GM19324 (cell line): Measurements from ENCODE around the gene ANKRD53.
A peak's percentile ranks its signal among the peaks of the same experiment; 100 is the strongest.

Source experiments
- ATAC-seq: cut with Tn5 transposase; IDR thresholded peaks from one replicate; pipeline ENCODE4 v1.9.1; 2021; ENCODE audit warnings: mild to moderate bottlenecking, moderate library complexity; ENCODE audit not compliant: unreplicated experiment, low FRiP score

The ANKRD53 gene

DNA sequence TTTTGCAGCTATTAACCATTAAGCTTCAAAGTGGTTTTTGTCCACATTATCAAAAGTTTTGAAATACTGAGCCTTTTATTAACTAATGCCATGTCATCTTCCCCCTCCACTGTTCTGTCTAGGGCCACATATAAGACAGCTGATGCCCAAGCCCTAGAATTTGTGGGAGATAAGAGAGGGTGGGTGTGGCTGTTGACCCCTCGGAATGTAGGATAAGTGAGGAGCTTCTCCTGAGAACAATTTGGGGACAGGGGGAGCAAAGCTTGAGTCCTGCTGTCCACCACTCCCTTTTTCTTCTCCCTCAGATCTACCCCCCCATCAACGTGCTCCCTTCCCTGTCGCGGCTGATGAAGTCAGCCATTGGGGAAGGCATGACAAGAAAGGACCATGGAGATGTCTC, 14.3 kb upstream of the ANKRD53 start:
- no peak for ATAC-seq

DNA sequence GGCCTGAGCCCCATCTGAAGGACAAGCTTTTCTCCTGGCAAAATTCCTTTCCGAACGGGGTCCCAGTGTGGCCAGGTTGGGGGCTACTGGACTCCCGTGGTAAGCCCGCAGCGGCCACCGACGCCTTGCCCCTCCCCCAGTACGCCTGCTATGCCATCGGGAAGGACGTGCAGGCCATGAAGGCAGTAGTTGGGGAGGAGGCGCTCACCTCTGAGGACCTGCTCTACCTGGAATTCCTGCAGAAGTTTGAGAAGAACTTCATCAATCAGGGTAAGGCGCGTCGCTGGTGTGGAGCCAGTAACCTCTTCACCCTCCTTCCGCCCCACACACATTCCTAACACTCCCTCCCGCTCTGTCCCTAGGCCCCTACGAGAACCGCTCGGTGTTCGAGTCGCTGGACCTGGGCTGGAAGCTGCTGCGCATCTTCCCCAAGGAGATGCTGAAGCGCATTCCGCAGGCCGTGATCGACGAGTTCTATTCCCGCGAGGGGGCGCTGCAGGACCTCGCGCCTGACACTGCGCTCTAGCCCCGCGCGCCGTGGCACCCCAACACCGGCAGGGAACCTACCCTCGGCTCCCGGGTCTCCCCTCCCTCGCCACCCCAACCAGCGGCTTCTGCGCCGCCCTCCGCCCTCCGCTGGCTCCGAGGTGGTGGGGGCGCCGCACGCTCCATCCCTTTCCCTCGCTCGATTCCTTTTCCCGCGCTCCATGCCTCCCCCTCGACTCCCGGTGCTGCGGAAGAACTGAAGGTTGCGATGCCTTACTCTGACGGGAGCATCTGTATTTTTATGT, 13.6 kb upstream of the ANKRD53 start:
- ATAC-seq, result peak; percentile 71

DNA sequence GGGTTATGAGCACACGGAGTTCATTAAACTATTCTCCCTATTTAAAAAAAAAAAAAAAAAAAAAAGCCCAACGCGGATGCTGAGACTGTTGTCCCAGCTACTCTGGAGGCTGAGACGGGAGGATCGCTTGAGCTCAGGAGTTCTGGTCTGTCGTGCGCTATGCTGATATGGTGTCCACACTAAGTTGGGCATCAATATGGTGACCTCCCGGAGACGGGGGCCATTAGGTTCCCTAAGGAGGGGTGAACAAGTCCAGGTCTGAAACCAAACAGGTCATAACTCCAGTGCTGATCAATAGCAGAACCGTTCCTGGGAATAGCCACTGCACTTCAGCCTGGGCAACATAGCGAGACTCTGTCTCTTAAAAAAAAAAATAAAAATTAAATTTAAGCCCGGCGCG, 12.9 kb upstream of the ANKRD53 start:
- no peak for ATAC-seq

DNA sequence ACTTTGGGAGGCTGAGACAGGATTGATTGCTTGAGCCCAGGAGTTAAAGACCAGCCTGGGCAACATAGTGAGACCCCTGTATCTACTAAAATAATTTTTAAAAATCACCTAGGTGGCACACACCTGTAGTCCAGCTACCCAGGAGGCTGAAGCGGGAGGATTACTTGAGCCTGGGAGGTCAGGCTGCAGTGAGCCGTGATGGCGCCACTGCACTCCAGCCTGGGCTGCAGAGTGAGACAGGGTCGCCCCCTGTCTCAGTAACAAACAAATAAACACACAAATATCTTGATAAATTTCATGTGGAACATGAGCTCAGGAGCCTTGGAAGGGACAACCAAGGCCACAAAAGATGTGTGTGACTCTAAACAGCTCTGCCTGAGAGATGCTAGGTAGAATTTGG, 11.7 kb upstream of the ANKRD53 start:
- no peak for ATAC-seq

DNA sequence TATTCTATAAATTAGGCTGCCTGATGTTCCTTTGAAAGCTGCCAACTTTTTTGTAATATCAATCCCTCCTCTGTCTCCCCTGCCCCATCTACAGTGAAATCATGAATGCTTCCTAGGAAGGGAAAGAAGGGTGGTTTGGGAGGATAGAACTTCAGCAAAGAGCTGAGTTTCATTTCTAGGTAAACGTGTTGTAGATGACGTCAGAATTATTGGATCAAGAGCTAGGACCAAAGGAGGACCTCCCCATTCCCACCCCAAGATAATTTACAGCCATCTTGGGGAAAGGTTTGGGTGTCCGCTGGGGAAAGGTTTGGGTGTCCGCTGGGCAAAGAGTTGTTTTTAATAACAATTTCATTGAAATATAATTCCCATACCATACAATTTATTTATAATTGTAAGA, 11.2 kb upstream of the ANKRD53 start:
- no peak for ATAC-seq

DNA sequence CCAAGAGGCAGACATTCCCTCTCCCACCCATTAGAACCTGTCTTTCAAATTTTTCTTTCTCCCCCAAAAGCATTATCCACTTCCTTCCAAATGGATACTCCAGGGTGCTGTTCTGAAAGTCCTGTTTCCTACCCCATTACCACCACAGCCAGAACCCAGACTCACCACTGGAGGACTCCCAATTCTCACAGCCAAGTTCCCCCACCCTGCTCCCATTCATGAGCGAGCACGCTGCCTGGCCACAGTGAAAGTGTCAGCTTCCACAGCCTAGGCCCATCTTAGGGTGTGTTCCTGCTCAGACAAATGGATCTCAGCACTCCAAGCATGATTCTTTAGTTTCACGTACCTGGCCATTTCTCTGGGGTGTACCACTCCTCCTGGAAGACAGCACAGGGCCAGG, 3.8 kb upstream of the ANKRD53 start:
- ATAC-seq, result no peak

DNA sequence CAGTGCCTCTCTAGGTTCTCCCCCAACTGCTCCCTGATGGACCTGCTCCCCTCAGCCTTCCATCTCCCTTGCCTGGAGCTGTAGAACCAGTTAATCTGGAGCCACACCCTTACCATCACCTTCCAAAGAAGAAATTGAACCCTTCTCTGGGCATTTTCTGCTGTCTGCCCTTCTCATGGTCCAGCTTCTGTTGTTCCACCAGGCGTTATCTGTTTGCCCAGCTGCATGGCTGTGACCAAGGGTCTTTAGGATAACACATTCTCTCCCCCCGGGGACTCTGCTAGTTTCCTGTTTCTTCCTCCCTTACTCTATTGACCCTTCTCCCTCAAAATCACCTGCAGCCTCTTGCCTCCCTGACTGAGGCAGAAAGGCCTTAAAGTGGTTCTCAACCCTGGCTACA, 3.2 kb upstream of the ANKRD53 start:
- no peak for ATAC-seq

DNA sequence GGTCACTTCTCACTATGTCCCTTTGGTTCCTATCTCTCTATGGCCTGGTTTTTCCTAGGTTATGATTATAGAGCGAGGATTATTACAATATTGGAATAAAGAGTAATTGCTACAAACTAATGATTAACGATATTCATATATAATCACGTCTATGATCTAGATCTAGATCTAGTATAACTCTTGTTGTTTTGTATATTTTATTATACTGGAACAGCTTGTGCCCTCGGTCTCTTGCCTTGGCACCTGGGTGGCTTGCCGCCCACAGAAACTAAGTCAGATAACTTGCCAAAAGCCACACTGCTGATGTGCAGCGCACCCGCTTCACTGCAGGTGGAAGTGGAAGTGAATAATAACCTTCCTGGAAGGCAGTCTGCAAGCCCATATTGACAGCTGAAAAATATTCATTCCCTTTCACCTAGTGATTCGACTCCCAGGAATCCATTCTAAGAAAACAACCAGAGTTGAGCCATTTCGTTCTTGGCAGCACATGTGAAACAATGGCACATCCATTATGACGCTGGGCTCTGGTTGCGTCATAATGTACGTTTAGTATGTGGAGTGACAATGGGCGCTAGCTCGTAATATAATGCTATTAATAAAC, 725 bp upstream of the ANKRD53 start:
- no peak for ATAC-seq

DNA sequence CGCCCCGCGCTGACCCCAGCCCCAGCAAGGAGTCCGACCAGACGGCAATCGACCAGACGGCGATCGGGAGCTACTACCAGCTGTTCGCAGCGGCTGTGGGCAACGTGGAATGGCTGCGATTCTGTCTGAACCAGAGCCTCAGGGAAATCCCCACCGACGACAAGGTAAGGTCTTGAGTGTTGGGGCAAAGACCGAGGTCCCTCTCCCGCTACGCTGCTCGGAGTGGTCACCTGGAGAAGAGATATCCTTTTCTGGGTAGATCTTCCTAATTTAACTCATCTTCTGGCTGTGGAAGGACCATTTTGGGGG, 704 bp downstream of the ANKRD53 start:
- no peak for ATAC-seq

DNA sequence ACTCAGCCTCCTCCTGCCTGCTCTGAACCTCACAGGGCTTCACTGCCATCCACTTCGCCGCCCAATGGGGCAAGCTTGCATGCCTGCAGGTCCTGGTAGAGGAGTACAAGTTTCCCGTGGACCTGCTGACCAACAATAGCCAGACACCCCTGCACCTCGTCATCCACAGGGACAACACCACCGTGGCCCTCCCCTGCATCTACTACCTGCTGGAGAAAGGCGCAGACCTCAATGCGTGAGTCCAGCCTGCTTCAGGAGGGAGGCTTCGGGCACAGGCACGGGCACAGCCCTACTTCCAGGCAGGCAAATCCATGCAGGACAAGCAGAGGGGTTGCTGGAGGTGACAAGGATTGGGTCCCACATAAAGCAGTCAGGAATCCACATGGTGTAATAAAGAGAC, 1.2 kb downstream of the ANKRD53 start:
- ATAC-seq, result no peak

DNA sequence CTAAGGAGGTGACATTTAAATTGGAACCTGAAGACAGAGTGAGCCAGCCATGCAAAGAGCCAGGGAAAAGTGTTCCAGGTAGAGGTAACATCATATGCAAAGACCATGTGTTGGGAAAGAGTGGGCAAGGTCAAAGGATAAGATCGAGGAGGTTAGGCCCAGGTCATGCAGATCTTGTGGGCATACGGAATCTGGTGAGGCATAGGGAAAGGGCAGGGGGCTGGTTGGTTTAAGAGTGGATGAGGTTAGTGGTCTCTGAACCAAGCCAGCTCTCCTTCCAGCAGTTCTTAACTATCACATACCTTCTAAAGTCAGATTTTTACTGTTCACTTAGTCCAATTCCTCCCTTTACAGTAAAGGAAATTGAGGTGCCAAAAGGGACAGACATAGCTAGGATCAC, 3.0 kb downstream of the ANKRD53 start:
- ATAC-seq, result no peak

DNA sequence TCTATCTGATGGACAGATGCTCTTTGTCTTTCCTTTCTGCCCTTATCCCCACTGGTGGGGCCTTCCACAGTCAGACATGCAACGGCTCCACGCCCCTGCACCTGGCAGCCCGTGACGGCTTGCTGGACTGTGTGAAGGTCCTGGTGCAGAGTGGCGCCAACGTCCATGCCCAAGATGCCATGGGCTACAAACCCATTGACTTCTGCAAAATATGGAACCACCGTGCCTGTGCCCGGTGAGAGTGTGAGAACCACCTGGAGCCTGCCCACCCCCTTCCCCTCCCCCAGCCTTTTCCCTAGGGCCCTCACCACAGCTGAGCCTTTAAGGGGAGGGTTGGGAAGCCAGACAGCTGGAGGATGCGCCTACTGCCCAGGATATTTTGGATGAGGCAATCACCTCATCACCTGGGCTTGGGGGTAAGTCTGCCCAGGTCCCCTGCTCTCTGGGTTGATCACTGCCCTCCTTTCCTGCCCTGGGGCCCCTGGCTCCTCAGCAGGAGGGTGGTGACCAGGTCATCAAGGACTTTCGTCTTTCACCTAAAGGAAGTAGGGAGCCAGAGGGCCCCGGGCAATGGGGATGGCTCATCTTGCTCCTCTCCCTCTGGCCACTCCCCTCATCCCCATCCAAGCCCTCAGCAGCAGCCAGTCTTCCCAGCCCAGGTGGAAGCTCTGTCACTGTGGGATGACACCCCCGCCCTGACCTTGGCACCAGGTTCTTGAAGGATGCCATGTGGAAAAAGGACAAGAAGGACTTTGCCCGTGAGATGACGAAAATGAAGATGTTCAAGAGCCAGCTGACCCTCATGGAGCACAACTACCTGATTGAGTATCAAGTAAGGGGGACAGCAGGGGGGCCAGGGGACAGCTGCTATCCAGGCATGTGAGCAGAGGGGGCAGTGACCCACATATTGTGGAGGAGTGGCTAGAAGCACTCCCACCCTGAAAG, 3.7 kb downstream of the ANKRD53 start:
- no peak for ATAC-seq

DNA sequence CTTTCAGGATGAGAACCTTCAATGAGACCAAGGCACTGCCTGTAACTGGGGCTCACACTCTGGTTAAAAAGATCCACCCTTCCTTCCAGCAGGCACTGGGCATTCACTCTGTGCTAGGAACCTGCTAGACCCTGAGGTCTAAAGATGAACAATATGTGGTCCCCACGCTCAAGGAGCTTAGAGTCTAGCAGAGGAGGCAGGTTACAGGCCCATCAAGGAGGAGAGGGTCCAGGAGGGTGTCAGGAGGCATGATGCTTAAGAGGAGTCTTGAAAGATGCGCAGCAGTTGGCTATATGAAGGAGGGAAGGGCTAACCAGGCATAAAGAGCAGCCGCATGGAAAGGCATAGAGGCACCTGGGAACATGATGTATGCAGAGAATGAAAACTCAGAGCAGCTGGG, 4.5 kb downstream of the ANKRD53 start:
- ATAC-seq, result no peak

DNA sequence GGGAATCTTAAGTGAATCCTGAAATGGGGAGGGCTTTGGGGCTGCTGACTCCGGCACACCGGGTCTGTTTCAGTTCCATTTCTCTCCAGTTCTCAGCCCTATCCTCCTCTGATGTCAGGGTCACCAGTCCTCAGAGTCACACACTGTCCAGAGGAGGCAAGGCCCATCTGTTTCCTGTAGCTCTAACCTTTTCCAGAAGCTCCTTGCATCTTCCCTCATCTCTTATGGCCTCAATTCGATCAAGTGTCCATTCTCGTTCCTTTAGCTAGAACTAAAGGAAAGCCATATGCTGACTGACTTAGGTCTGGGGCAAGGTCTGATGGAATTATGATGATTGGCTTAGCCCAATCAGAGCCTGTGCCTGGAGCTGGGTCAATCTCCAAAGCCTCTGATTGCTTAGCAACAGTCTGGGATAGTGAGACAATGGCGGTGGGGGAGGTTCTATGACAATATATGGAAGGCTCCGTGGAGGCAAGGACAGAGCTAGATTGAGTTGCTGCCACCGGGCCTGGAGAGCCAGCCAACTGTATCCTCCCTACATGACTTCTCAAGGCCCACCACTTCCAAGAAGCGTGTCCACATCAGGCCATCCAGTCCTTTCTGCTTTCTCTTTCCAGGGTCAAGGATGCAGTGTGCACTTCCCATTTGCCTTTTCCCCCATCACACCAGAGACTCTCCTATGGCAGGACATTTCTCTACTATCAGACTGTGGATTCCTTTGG, 5.2 kb downstream of the ANKRD53 start:
- ATAC-seq, result no peak

DNA sequence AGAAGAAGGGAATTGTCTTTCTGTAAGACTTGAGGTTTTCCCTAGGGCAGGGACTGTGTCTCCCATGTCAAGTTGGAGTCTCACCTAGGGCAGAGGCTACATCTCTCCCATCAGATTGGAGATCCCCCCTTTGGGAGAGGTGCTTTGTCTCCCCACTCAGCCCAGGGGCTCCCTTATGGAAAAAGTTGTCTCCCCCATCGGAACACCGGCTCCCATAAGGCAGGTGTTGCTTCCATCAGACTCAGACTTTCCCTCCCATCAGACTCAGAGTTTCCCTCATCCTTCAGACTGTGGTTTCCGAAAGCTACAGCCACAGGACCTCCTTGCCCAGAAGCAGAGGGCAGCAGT, 5.8 kb downstream of the ANKRD53 start:
- ATAC-seq, result no peak

DNA sequence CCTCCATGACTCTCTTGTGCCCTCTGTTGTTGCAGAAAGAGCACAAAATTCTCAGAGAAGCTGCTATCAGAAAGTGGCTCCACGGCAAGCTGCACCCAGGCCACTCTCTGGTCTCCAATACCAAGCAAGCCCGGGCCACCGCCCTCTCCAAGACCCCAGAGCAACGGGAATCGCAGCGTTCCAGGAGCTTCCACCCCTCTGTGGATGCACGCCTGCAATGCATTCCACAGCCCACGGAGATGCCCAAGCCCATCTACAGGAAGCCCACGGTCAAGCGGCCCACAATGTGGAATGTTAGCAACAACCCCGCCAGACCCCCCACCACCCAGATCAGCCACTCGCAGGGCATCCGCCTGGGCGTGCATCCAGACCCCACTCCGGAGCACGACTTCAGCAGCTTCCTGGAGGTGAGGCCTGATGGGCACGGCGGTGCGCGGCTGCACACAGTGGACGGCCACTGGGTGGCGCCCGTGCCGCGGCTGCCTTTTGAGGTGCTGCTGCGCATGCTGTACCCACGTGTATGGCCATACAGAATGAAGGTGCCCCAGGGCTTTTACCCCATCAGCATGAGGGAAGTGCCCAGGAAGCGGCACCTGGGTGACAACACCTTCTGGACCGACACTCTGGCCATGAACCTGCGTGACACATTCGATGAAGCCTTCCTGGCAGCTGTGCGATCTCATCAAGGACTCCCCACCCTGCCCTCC, 6.3 kb downstream of the ANKRD53 start:
- ATAC-seq, result peak; percentile 67

DNA sequence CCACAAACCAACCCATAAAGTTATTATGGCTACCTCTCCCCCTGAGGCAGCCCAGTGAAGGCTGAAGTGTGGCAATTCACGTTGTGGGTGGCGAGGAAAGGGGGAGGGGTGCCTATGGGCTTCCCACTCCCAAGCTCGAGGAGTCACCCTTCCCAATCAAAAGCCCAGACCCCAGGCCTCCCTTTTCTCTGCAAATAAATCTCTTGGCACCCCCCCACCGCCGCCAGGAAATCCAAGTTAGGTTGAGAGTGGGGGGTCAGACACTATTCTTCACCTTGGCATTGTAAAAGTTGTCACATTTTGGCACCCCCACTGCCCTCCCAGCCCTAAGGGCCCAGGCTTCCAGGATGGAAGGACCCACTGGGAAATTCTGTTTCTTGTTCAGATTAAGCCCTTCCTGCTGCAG, 6.9 kb downstream of the ANKRD53 start:
- ATAC-seq, result no peak

DNA sequence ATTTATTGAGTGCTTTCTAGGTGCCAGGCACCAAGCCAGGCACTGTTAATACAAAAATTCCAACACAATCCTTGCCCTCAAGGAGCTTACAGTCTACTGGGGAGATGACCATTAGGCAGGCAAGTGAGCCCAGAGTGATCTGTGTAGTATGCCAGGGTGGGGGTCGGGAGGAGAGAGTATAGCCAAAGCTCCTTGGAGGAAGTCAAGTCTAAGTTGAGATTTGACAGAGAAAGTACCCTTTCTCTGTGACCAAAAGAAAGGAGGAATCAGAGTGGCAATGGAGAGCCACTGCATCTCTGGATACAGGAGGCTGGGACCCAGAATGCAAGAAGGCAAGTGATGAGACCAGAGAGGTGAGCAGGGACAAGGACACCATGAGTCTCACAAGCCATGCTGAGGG, 7.5 kb downstream of the ANKRD53 start:
- ATAC-seq, result no peak

DNA sequence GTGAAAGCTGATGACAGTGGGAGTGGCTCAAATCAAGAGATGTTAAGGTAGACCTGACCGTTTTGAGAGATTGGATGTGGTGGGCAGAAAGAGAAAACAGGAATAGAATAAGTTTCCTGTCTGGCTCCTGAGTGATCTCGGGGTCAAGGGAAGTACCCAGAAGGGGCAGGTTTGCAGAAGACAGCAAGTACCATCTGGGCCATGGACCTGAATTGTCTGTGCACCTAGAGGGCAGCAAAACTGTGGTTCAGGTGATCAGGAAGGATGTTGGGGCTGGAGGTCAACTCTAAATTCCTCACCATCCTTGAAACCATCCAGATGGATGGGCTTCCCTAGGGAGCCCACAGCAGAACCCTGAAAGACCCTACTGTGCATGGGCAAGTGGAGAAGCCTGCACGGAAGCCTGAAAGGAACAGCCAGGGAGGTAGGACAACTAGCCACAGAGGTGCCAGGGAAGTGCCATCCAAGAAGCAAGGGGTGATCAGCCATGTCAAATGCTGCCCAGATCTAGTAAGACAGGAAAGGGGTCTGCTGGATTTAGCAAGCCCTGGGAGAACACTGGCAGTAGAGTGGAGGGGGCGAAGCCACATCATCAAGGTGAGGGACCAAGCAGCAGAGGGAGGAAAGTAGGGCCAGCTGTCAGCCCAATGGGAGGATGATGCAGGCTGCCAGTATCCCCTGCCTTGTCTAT, 8.2 kb downstream of the ANKRD53 start:
- ATAC-seq, result no peak

DNA sequence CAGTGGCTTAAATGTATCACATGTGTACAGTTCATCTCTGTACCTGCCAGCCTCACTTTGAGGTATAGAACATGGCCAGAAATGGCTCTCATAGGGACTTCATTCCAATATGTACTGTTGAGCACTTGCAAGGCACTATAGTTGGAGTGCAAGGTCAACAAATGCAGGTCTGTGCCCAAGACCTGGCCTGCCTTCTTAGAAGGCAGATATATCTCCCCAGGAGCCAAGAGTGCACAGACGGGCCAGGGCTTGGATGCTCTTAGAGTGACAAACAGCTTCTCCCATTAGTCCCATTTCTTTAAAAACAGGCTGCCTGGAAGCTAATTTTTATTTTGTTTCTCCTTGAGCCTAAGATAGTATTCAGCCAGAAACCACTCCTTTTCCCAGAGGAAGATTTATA, 9.0 kb downstream of the ANKRD53 start:
- no peak for ATAC-seq
